Activated CD4-positive, alpha-beta memory T cell treated with anti-CD3 and anti-CD28 coated beads for 36 hours (primary cell): ENCODE measurements around the gene OSGIN1. TPM values are rescaled to one million over a fixed set of nuclear protein-coding genes. Genes with fewer than 3 reads are reported as not detected.

Source experiments
- CTCF ChIA-PET: fragments of 350-600 bp; sonication (Branson Sonifier 250); formaldehyde crosslinking; loops from one replicate; lab custom pipeline; 2021; ENCODE audit warnings: antibody characterized with exemption, inconsistent platforms; lab: Charles Lee
- POLR2A ChIA-PET: fragments of 350-600 bp; sonication (Branson Sonifier 250); formaldehyde crosslinking; loops from one replicate; lab custom pipeline; 2021; ENCODE audit warnings: antibody characterized with exemption; lab: Charles Lee
- DNase-seq: peaks from one replicate; pipeline ENCODE4 v3.0.0-alpha.2; 2020
- H3K27ac Mint-ChIP-seq: one replicate; pipeline ENCODE4 v1.8.0; 2021; ENCODE audit warnings: mixed read lengths
- H3K27me3 Mint-ChIP-seq: one replicate; pipeline ENCODE4 v1.8.0; 2021; ENCODE audit warnings: mixed read lengths
- H3K36me3 Mint-ChIP-seq: one replicate; pipeline ENCODE4 v1.8.0; 2021; ENCODE audit warnings: mixed read lengths
- H3K4me1 Mint-ChIP-seq: one replicate; pipeline ENCODE4 v1.8.0; 2021; ENCODE audit warnings: low read depth, mixed read lengths
- H3K4me3 Mint-ChIP-seq: one replicate; pipeline ENCODE4 v1.8.0; 2021; ENCODE audit warnings: mild to moderate bottlenecking, mixed read lengths
- H3K9me3 Mint-ChIP-seq: one replicate; pipeline ENCODE4 v1.8.0; 2021; ENCODE audit warnings: mixed read lengths
- intact Hi-C: fragments of 100-400 bp; cut with micrococcal nuclease; formaldehyde crosslinking; loops from one replicate; pipeline ENCODE4 v1.15.1; 2023
- total RNA-seq, 2 experiments: library from RNA; stranded (reverse); gene quantifications; one replicate each; pipeline ENCODE4 v1.2.3, GENCODE V29; 2021

OSGIN1 gene
- total RNA-seq, 2 experiments from 2014 or later = 0.34 to 0.40 TPM

DNA sequence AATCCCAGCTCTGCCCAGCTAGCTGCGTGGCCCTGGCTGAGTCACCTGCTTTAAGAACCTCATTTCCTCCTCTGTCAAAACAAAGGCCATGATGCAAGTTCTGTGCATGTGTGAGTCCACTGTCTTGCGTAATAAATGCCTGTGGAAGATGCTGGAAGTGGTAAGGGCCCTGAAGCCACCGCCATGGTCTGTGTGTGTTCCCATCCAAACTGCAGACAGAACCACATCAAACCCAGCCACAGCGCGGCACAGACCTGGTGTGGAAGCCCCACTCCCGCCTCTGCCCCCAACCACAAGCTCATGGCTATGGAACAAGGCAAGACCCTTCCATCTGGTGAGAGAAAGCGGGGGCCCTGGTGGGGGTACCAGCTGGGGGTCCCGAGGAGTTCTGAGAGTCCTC, 41.0 kb downstream of the OSGIN1 start:
- intact Hi-C loops = no loop called here
- no peak for DNase-seq
- no peaks in the 10 kb centered on the region for H3K4me1 Mint-ChIP-seq
- H3K4me3 Mint-ChIP-seq = no peak overlapping the region
- no peaks in the 10 kb centered on the region for H3K9me3 Mint-ChIP-seq
- H3K27ac Mint-ChIP-seq = no peak overlapping the region
- CTCF ChIA-PET = no interaction called here
- peaks cover 46% of the 10 kb centered on the region for H3K27me3 Mint-ChIP-seq
- POLR2A ChIA-PET = no interaction called here
- H3K36me3 Mint-ChIP-seq = no peaks in the 10 kb centered on the region

DNA sequence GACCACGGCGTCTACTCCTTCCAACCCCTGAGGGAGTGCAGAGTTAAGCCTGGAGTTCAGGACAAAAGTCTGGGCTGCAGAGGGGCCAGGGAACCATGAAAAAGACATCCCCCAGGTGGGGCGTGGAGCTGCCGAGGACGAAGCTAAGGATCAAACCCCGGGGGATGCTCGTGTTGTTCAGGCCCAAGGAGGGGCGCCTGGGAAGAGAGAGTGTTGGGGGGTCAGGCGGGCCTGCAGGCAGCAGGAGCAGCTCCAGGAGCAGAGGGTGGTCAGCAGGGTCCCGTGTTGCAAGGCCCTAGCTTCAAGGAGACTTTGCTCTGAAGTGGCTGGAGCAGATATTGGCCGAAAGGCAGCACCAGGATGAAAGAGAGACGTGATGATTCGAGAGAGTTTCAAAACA, 41.7 kb downstream of the OSGIN1 start:
- no peak overlapping the region for H3K27ac Mint-ChIP-seq
- intact Hi-C loops = no loop called here
- no peaks in the 10 kb centered on the region for H3K36me3 Mint-ChIP-seq
- ChIA-PET POLR2A (no interaction called here), CTCF (no interaction called here)
- H3K9me3 Mint-ChIP-seq = no peaks in the 10 kb centered on the region
- H3K27me3 Mint-ChIP-seq = peaks cover 43% of the 10 kb centered on the region
- DNase-seq = no peak
- H3K4me1 Mint-ChIP-seq = no peaks in the 10 kb centered on the region
- H3K4me3 Mint-ChIP-seq = no peak overlapping the region

DNA sequence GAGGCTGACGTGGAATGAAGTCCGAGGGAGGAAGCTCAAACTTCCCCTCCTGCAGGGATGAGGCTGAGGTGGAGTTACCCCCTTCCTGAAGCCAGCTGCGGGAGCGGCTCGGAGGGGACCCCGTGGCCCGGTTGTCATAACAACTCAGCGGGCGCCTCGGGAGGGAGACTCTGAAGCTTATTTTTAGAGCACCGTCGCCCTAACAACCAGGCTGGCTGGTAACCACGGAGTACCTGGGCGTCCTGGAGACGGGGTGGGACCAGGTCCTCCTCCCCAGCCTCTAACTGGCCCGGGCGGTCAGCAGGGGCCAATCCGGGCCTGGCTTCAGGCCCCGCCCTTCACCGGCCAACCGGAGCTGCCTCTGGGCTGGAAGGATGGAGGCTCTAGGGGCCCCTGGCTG, 42.7 kb downstream of the OSGIN1 start:
- ChIA-PET CTCF (interaction anchor here (0.8 to 0.9 kb wide), 2 partner anchors 10 to 70 kb away, joined by 3 read pairs; no protein-coding TSS in a partner anchor), POLR2A (no interaction called here)
- Mint-ChIP-seq H3K27me3 (peaks cover 35% of the 10 kb centered on the region), H3K4me3 (no peak overlapping the region), H3K4me1 (no peaks in the 10 kb centered on the region), H3K9me3 (no peaks in the 10 kb centered on the region), H3K36me3 (no peaks in the 10 kb centered on the region), H3K27ac (no peak overlapping the region)
- intact Hi-C loops = no loop called here
- DNase-seq = no peak

DNA sequence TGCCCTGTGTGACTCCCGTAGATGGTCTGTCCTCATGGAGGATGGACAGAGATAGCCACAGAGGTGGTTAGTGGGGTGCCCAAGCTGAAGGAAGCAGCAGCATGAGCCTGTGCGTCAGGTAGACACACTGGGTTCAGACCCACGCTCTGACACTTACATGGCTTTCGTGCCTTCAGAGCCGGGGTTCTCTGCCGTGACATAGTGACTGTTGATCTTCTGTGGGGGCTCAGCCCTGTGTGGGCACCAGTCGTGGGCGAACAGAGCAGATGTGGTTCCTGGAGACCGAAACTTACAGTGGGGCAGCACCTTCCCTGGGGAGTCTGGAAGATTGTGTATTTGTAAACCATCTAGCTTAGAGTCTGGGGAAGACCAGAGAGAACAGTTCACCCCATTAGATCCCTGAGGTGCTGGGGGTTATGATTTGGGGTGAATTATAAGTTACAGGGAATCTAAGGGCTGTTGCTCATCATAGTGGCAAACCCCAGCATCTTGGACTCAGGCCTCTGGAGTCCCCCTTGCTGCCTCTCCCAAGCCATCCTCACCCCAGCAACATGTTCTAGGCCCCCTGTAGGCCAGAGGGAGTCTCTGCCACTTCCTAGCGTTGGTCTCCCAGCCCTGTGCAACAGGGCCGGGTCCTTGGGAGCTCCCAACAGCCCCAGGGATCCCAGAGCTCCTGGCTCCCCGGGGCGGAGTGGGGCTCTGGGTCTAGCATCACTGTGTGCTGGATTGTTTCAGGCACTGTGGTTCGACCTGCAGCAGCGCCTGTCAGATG, 43.6 kb downstream of the OSGIN1 start:
- DNase-seq = no peak
- Mint-ChIP-seq H3K27ac (no peak overlapping the region), H3K4me3 (no peak overlapping the region), H3K4me1 (no peaks in the 10 kb centered on the region), H3K36me3 (no peaks in the 10 kb centered on the region), H3K9me3 (no peaks in the 10 kb centered on the region), H3K27me3 (peaks cover 35% of the 10 kb centered on the region)
- POLR2A ChIA-PET = interaction anchor here (0.6 kb wide), 1 partner anchor 682 kb away, joined by 3 read pairs; no protein-coding TSS in a partner anchor
- intact Hi-C loops = no loop called here
- CTCF ChIA-PET = interaction anchor here (0.9 kb wide), 2 partner anchors 9 to 69 kb away, joined by 3 read pairs; no protein-coding TSS in a partner anchor

DNA sequence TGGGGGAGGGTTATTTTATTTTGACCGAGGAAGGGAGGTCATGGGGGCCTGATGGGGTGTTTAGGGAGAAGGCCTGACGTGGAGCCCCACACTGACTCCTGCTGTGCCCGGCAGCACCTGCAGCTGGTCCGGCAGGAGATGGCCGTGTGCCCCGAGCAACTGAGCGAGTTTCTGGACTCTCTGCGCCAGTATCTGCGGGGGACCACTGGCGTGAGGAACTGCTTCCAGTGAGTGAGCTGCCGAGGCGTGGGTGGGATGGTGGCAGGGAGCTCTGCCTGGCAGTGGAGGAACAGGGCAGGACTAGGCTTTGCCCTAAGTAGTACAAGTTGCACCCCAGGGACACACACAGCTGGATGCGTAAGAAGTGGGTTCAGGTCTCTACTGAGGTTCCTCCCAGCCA, 45.1 kb downstream of the OSGIN1 start:
- Mint-ChIP-seq H3K27me3 (peaks cover 28% of the 10 kb centered on the region), H3K27ac (no peak overlapping the region)

DNA sequence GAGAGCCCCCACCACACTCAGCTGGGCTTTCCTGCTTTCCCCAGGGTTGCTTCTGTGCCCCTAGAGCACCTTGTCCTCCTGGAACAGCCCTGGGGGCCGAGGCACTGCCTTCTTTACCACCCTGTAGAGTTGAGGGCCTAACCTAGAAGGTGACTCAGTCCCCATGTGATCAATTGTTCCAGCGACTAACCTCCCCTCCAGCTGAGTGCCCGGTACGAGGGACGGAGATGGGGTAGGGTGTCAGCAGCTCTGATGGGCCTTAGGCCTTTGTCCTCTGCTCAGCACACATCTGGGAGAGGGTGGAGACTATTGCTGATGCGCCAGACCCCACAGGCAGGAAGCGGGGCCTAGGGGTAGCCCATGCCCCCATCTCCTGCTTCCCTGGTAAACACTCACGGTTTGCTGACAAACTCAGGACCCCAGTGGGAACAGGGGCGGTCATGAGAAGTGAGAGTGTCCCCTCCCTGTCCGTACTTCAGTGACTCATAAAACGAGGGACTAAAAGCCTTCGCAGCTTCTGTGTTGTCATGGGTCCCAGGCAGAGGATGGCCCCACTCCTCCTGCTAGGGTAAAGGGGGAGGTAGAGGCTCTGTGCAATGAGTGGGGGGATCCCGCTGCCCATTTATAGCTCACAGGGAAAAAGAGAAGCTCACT, 48.1 kb downstream of the OSGIN1 start:
- H3K27me3 Mint-ChIP-seq = peaks cover 5% of the 10 kb centered on the region
- H3K4me3 Mint-ChIP-seq = no peak overlapping the region
- ChIA-PET POLR2A (no interaction called here), CTCF (no interaction called here)
- intact Hi-C loops = no loop called here
- H3K9me3 Mint-ChIP-seq = no peaks in the 10 kb centered on the region
- no peak overlapping the region for H3K27ac Mint-ChIP-seq
- no peaks in the 10 kb centered on the region for H3K4me1 Mint-ChIP-seq
- DNase-seq = no peak
- H3K36me3 Mint-ChIP-seq = no peaks in the 10 kb centered on the region

More for the DNA sequence above, 45.1 kb downstream of the OSGIN1 start:
- DNase-seq = no peak
- POLR2A ChIA-PET = no interaction called here
- no peaks in the 10 kb centered on the region for H3K4me1 Mint-ChIP-seq
- H3K9me3 Mint-ChIP-seq = no peaks in the 10 kb centered on the region
- no peaks in the 10 kb centered on the region for H3K36me3 Mint-ChIP-seq
- intact Hi-C loops = no loop called here
- CTCF ChIA-PET = no interaction called here
- no peak overlapping the region for H3K4me3 Mint-ChIP-seq

DNA sequence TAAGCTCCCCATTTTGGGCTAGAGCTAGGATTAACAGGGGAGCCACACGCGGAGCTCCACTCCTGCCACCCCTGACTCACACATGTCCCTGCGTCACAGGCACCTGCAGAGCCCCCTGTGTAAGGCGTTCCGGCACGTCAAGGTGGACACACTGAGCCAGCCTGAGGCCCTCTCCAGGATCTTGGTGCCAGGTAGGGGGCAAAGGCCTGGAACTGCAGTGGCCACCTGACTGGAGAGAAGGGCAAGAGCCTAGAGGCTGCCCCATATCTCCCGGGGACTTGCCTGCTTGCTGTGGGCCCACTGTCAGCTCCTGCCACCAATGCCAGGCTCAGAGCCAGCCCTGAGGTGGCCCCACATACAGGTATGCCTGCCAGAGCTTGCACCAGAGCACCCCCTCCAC, 48.7 kb downstream of the OSGIN1 start:
- no peaks in the 10 kb centered on the region for H3K9me3 Mint-ChIP-seq

DNA sequence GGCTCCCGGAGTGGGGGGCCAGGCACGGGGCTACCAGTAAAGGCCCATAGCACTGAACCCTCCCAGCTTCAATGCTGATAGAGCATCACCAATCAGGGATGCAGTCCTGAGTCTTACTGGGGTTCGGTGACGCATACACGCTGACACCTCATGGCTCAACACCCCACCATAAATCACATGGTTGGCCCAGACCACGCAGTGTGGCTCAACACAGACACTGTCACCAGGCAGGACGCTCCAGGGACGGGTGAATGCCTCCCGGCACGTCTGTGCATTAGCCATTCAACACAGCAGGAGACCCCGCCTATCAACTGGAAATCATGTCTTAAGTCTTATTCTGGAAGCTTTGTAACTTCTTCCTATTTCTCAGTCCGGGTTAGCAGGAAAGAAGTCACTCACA, 50.0 kb downstream of the OSGIN1 start:
- H3K36me3 Mint-ChIP-seq = no peaks in the 10 kb centered on the region
- DNase-seq = no peak
- intact Hi-C loops = no loop called here
- CTCF ChIA-PET = no interaction called here
- POLR2A ChIA-PET = no interaction called here
- no peak overlapping the region for H3K27ac Mint-ChIP-seq
- H3K27me3 Mint-ChIP-seq = peaks cover 7% of the 10 kb centered on the region
- H3K9me3 Mint-ChIP-seq = no peaks in the 10 kb centered on the region
- no peaks in the 10 kb centered on the region for H3K4me1 Mint-ChIP-seq
- no peak overlapping the region for H3K4me3 Mint-ChIP-seq

More for the DNA sequence above, 48.7 kb downstream of the OSGIN1 start:
- ChIA-PET CTCF (no interaction called here), POLR2A (no interaction called here)
- Mint-ChIP-seq H3K4me1 (no peaks in the 10 kb centered on the region), H3K4me3 (no peak overlapping the region), H3K27ac (no peak overlapping the region), H3K36me3 (no peaks in the 10 kb centered on the region), H3K27me3 (peaks cover 2% of the 10 kb centered on the region)
- intact Hi-C loops = no loop called here
- DNase-seq = no peak

DNA sequence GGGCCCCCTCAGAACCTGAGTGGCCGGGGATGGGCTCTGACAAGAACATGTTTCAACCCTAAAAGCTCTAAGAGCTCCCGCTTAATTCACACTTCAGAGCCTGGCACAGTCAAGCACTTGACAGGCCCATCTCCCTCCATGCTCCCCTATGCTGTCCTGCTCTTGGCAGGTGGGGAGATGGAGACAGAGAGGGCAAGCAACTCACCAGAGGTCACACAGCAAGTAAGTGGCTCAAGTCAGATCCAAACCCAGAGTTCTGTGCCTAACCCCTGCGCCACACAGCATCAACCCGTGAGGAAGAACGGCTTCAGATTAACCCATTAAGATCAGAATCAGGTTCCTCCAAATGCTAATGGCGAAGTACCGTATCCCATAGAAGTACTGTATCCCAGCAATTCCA, 51.4 kb downstream of the OSGIN1 start:
- Mint-ChIP-seq H3K4me1 (no peaks in the 10 kb centered on the region), H3K4me3 (no peak overlapping the region), H3K36me3 (no peaks in the 10 kb centered on the region), H3K27ac (no peak overlapping the region), H3K27me3 (peaks cover 4% of the 10 kb centered on the region), H3K9me3 (no peaks in the 10 kb centered on the region)
- ChIA-PET CTCF (no interaction called here), POLR2A (no interaction called here)
- no peak for DNase-seq
- intact Hi-C loops = no loop called here

DNA sequence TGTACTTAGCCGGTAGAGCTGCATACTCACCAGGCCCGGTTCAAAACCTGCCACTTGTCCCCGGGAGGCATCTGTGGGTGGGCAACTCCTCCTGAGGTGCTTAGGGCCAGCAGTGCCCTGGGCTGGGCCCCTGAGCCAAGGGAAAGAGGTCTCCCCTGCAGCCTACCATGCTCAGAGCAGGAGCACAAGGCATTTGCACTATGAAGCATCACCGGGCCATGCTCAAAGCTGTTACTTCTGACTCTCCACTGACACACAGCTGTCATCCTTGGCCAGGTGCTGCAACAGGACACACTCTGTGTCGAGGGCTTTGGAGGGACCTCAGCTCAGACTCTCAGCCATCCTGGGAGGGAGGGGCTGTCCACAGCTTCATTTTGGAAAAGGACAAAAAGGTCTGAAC, 52.4 kb downstream of the OSGIN1 start:
- peaks cover 4% of the 10 kb centered on the region for H3K27me3 Mint-ChIP-seq
- POLR2A ChIA-PET = no interaction called here
- H3K4me3 Mint-ChIP-seq = no peak overlapping the region
- intact Hi-C loops = no loop called here
- H3K4me1 Mint-ChIP-seq = no peaks in the 10 kb centered on the region
- H3K36me3 Mint-ChIP-seq = no peaks in the 10 kb centered on the region
- DNase-seq = no peak
- CTCF ChIA-PET = interaction anchor here (0.7 to 1.0 kb wide), 3 partner anchors 9 to 46 kb away, joined by 3 read pairs; no protein-coding TSS in a partner anchor
- H3K27ac Mint-ChIP-seq = no peak overlapping the region
- no peaks in the 10 kb centered on the region for H3K9me3 Mint-ChIP-seq

DNA sequence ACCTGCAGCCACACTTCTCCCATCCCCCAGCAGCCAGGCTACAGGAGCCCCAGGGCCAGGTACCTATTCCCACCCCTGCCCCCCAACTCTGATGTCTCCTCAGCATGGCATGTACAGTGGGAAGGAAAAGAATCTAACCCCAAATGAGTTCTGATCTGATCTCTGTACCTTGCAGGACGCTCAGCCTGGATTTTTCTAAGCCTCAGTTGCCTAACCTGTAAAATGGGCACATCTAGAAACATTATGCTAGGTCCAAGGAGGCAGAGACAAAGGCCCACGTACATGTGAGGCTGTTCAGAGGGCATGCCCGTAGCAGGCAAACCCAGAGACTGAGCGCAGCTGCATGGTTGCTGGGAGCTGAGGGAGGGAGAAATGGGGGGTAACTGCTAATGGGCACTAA, 54.5 kb downstream of the OSGIN1 start:
- Mint-ChIP-seq H3K36me3 (no peaks in the 10 kb centered on the region), H3K27ac (no peak overlapping the region), H3K4me3 (no peak overlapping the region), H3K4me1 (no peaks in the 10 kb centered on the region), H3K27me3 (peaks cover 4% of the 10 kb centered on the region), H3K9me3 (no peaks in the 10 kb centered on the region)
- intact Hi-C loops = no loop called here
- CTCF ChIA-PET = no interaction called here
- DNase-seq = no peak
- POLR2A ChIA-PET = no interaction called here

DNA sequence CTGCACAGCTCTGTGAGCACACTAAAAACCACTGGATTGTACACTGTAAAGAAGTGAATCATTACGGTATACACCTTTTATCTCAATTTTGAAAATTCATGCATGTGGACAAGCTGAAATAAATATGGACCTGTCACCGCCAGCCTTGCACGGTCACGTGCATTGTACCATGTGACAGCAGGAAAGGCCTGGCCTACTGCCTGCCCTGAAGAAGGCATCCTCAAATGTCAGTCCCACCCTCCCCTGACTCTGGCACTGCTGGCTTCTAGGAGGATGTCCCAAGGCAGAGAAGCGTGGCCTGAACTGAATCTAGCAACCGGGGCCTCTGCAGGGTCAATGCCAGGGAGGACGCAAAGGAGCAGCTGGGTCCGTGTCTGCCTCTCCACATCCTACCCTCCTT, 54.9 kb downstream of the OSGIN1 start:
- no peak overlapping the region for H3K27ac Mint-ChIP-seq
- H3K4me3 Mint-ChIP-seq = no peak overlapping the region
- ChIA-PET POLR2A (no interaction called here), CTCF (no interaction called here)
- intact Hi-C loops = no loop called here
- H3K27me3 Mint-ChIP-seq = peaks cover 4% of the 10 kb centered on the region
- H3K9me3 Mint-ChIP-seq = no peaks in the 10 kb centered on the region
- no peak for DNase-seq
- H3K4me1 Mint-ChIP-seq = no peaks in the 10 kb centered on the region
- no peaks in the 10 kb centered on the region for H3K36me3 Mint-ChIP-seq
